Body of pancreas (tissue), 4 donors: ENCODE data around the gene VWA2. TPM values are rescaled to one million over a fixed set of nuclear protein-coding genes. Genes with fewer than 3 reads are reported as not detected.

Source experiments
- ATAC-seq: fragments of 150-250 bp; one replicate; pipeline ENCODE4 v1.9.1; 2016
- DNase-seq, 4 donors: peaks; one replicate each; pipeline ENCODE4 v3.0.0-alpha.2; 2019
- H3K27ac ChIP-seq, 4 donors: fragments of 200-600 bp; sonication (generic); 1 replicate in 3 of 4; 2 replicates in 1 of 4; pipeline versions ENCODE4 v1.5.1 to v1.6.1; 2016 to 2019; ENCODE audit warnings: mild to moderate bottlenecking in 1 of 4, mixed read lengths in 1 of 4, moderate library complexity in 1 of 4
- H3K27me3 ChIP-seq, 2 donors: fragments of 200-600 bp; sonication (generic); one replicate each; pipeline ENCODE4 v1.6.0; 2016; ENCODE audit warnings: mild to moderate bottlenecking in 1 of 2
- H3K36me3 ChIP-seq, 2 donors: fragments of 200-600 bp; sonication (generic); replicated peaks in 1 of 2; 2 replicates each; pipeline ENCODE4 v1.5.1; 2016; ENCODE audit warnings: low read depth in 2 of 2; ENCODE audit not compliant: insufficient read depth in 1 of 2
- H3K4me1 ChIP-seq: fragments of 200-600 bp; sonication (generic); one replicate; pipeline ENCODE4 v1.6.0; 2016
- H3K4me3 ChIP-seq, 2 donors: fragments of 200-600 bp; sonication (generic); 1 replicate in 1 of 2; 2 replicates in 1 of 2; pipeline ENCODE4 v1.5.1; 2016 to 2019
- H3K9me3 ChIP-seq, 3 donors: fragments of 200-600 bp; sonication (generic); 1 replicate in 2 of 3; 2 replicates in 1 of 3; pipeline ENCODE4 v1.5.1; 2016
- CTCF ChIP-seq, 7 experiments: fragments of 450-650 bp in 4 of 7; fragments of 200-600 bp in 3 of 7; sonication (generic) in 3 of 7; IDR thresholded peaks; one replicate each; pipeline ENCODE4 v1.5.1; 2016 to 2019; ENCODE audit warnings: antibody characterized with exemption in 7 of 7
- POLR2A ChIP-seq, 3 donors: fragments of 450-650 bp; IDR thresholded peaks; one replicate each; pipeline ENCODE4 v1.6.1; 2016; ENCODE audit warnings: antibody characterized with exemption in 3 of 3, mild to moderate bottlenecking in 2 of 3
- WGBS, 2 donors: methylation state at CpG; one replicate each; pipeline ENCODE4 v1.1.5; 2017; 5-methylcytosine and 5-hydroxymethylcytosine counted together
- intact Hi-C: fragments of 100-400 bp; cut with DNase I; formaldehyde crosslinking; loops from one replicate; pipeline ENCODE4 v1.15.1; 2023
- total RNA-seq, 2 donors: library from RNA; depleted of rRNA; stranded (reverse); fragments of >200 nt; gene quantifications; one replicate each; pipeline ENCODE4 v1.1.0, GENCODE V29; 2016

Gene VWA2
- total RNA-seq, 2 donors from 2014 or later = 10.5 to 15.3 TPM

GRCh38 chr10:114202812-114203211, 36.2 kb upstream of the VWA2 start:
- Histone ChIP-seq H3K4me1 (no peaks in the 10 kb centered on the region), H3K27me3 (no peaks in the 10 kb centered on the region), H3K4me3 (no peak overlapping the region), H3K9me3 (no peaks in the 10 kb centered on the region), H3K27ac (no peak overlapping the region), H3K36me3 (no peaks in the 10 kb centered on the region)
- intact Hi-C loops = no loop called here
- ATAC-seq (no peak), DNase-seq (no peak)
- TF ChIP-seq POLR2A (IDR thresholded peaks at IDR 0.05) (no peak), CTCF (IDR thresholded peaks at IDR 0.05) (no peak)
- 77 to 82% methylated on average over 3 of the region's 3 CpGs for WGBS, 2 donors

DNA sequence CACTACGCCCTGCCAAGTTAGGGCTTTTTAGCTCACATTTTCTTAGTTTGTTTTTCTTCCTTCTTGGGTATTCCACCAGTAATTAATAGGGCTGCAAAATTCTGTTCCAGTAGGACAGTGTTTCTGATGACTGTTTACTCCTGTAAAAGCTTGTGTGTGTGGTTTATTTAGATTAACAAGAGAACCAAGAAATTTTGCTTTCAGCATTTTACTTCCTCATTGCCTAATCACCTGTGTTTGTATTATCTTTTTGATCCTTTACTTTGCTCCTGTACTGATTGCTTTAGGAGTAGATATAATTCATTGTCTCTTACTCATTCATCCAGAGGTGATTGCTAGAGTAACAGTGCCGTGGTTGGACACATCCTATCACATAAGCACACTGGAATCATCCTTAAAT, 32.2 kb upstream of the VWA2 start:
- Histone ChIP-seq H3K4me1 (no peaks in the 10 kb centered on the region), H3K9me3 (no peaks in the 10 kb centered on the region), H3K4me3 (no peak overlapping the region), H3K27me3 (no peaks in the 10 kb centered on the region), H3K27ac (no peak overlapping the region), H3K36me3 (no peaks in the 10 kb centered on the region)
- ATAC-seq (no peak), DNase-seq (no peak)
- WGBS, 2 donors = 55 to 69% methylated on average over 2 of the region's 2 CpGs
- TF ChIP-seq POLR2A (IDR thresholded peaks at IDR 0.05) (no peak), CTCF (IDR thresholded peaks at IDR 0.05) (no peak)
- intact Hi-C loops = no loop called here

- Histone ChIP-seq H3K4me1 (no peaks in the 10 kb centered on the region), H3K9me3 (no peaks in the 10 kb centered on the region), H3K36me3 (no peaks in the 10 kb centered on the region), H3K27me3 (no peaks in the 10 kb centered on the region), H3K4me3 (no peak overlapping the region), H3K27ac (no peak overlapping the region)
- intact Hi-C loops = no loop called here
- ATAC-seq = no peak
- WGBS, 2 donors = 61 to 86% methylated on average over 1 of the region's 1 CpG
- TF ChIP-seq CTCF (IDR thresholded peaks at IDR 0.05) (no peak), POLR2A (IDR thresholded peaks at IDR 0.05) (no peak)
- DNase-seq = no peak
These were observed 31.7 kb upstream of the VWA2 start for GRCh38 chr10:114207349-114207748.

DNA sequence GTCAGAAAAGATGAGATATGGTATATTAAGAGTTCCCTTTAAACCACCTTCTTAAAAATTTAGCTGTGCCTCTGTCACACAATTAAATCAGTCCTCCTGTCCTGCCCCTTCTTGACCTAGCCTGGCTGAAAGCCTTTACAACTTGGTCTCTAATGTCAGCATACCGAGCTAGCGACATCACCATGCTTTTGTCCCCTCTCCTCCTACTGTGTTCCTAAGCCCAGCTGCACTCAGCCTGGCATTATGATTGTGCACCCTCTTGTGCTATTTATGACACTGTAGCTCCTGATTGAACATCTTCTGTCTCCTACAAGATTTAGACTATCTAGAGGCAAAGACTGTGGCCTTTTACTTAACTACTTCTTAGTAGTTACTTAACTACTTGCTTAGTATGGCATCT, 30.7 kb upstream of the VWA2 start:
- Histone ChIP-seq H3K27me3 (no peaks in the 10 kb centered on the region), H3K4me3 (no peak overlapping the region), H3K9me3 (no peaks in the 10 kb centered on the region), H3K27ac (no peak overlapping the region), H3K4me1 (no peaks in the 10 kb centered on the region), H3K36me3 (no peaks in the 10 kb centered on the region)
- TF ChIP-seq CTCF (IDR thresholded peaks at IDR 0.05) (no peak), POLR2A (IDR thresholded peaks at IDR 0.05) (no peak)
- ATAC-seq = no peak
- intact Hi-C loops = no loop called here
- 95 to 96% methylated on average over 2 of the region's 2 CpGs for WGBS, 2 donors
- DNase-seq = no peak

DNA sequence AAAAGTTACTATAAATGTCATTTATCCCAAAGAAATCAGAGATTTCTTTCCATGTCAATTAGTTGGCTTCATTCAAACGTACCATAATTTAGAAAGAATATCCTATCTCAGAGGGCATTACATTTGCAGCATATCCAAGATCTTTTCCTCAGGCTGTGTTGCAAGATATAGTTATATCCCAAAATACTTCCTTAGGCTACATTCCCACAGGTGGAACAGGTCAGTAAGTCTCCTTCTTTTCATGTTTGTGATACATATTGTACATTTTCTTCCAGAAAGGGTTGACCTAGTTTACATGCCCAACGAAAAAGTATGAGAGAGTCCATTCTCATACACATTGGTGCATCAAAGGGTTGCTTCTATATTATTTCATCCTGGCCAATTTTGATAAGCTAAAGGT, 26.9 kb upstream of the VWA2 start:
- intact Hi-C loops = no loop called here
- Histone ChIP-seq H3K9me3 (no peaks in the 10 kb centered on the region), H3K4me1 (no peaks in the 10 kb centered on the region), H3K4me3 (no peak overlapping the region), H3K36me3 (no peaks in the 10 kb centered on the region), H3K27me3 (no peaks in the 10 kb centered on the region), H3K27ac (no peak overlapping the region)
- WGBS, 2 donors = 71 to 79% methylated on average over 2 of the region's 2 CpGs
- no peak for ATAC-seq
- TF ChIP-seq POLR2A (IDR thresholded peaks at IDR 0.05) = no peak
- no peak for TF ChIP-seq CTCF (IDR thresholded peaks at IDR 0.05)
- DNase-seq = no peak
